NT2/D1 (cell line): ENCODE measurements around the gene CFAP54.

Experiments used
- DNase-seq: peaks from one replicate; pipeline ENCODE4 v3.0.0-alpha.2; 2011; ENCODE audit warnings: low read depth, low spot score
- H3K27me3 ChIP-seq: 2 replicates; pipeline ENCODE4 v1.6.0; 2011; ENCODE audit warnings: mild to moderate bottlenecking; ENCODE audit not compliant: insufficient read length, insufficient read depth
- H3K36me3 ChIP-seq: 2 replicates; pipeline ENCODE4 v1.6.1; 2011; ENCODE audit warnings: mild to moderate bottlenecking, low read length, mixed read lengths; ENCODE audit not compliant: insufficient read depth, insufficient read length
- H3K4me1 ChIP-seq: 2 replicates; pipeline ENCODE4 v1.5.1; 2011; ENCODE audit not compliant: insufficient read depth, insufficient read length
- H3K4me3 ChIP-seq: 2 replicates; pipeline ENCODE4 v1.5.1; 2011; ENCODE audit warnings: low read depth; ENCODE audit not compliant: insufficient read length
- H3K9ac ChIP-seq: 2 replicates; pipeline ENCODE4 v1.6.0; 2011; ENCODE audit warnings: low read depth; ENCODE audit not compliant: insufficient read length
- H3K9me3 ChIP-seq: 2 replicates; pipeline ENCODE4 v1.5.1; 2011; ENCODE audit warnings: mild to moderate bottlenecking, low read length; ENCODE audit not compliant: insufficient read depth
- SUZ12 ChIP-seq: IDR thresholded peaks from 2 replicates; pipeline ENCODE4 v1.6.1; 2011; ENCODE audit not compliant: insufficient read length, insufficient read depth; ENCODE audit errors: extremely low read depth
- YY1 ChIP-seq: IDR thresholded peaks from 2 replicates; pipeline ENCODE4 v1.6.1; 2011; ENCODE audit not compliant: insufficient read length, insufficient read depth
- ZNF274 ChIP-seq: IDR thresholded peaks from 2 replicates; pipeline ENCODE4 v1.6.1; 2011; ENCODE audit warnings: mild to moderate bottlenecking, low read depth, low read length

Gene CFAP54

DNA sequence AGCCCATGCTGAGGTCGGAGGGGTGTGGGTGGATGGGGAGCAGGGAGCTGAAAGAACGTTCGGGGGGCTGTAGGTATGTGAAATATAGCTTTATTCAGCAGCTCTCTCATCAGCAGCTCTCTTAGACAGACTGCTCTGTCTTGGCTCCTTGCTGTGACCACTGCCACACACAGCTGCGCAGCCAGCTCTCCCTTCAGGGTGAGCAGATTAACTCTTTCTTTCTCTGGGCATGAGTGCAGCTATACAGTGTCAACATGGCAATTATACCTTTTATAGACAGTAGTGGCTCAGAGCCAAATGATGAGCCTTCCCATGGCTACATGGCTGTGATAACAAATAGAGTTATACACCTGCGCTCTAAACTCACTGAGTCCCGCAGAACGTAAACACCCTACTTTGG, 280.0 kb downstream of the CFAP54 start:
- no peaks in the 10 kb centered on the region for H3K9me3 ChIP-seq
- no peak overlapping the region for H3K4me3 ChIP-seq
- no peaks in the 10 kb centered on the region for H3K27me3 ChIP-seq
- no peaks in the 10 kb centered on the region for H3K4me1 ChIP-seq
- H3K36me3 ChIP-seq: no peaks in the 10 kb centered on the region
- TF ChIP-seq ZNF274: no peak
- no peak for TF ChIP-seq YY1
- no peak for TF ChIP-seq SUZ12
- no peak for DNase-seq
- H3K9ac ChIP-seq: no peak overlapping the region

DNA sequence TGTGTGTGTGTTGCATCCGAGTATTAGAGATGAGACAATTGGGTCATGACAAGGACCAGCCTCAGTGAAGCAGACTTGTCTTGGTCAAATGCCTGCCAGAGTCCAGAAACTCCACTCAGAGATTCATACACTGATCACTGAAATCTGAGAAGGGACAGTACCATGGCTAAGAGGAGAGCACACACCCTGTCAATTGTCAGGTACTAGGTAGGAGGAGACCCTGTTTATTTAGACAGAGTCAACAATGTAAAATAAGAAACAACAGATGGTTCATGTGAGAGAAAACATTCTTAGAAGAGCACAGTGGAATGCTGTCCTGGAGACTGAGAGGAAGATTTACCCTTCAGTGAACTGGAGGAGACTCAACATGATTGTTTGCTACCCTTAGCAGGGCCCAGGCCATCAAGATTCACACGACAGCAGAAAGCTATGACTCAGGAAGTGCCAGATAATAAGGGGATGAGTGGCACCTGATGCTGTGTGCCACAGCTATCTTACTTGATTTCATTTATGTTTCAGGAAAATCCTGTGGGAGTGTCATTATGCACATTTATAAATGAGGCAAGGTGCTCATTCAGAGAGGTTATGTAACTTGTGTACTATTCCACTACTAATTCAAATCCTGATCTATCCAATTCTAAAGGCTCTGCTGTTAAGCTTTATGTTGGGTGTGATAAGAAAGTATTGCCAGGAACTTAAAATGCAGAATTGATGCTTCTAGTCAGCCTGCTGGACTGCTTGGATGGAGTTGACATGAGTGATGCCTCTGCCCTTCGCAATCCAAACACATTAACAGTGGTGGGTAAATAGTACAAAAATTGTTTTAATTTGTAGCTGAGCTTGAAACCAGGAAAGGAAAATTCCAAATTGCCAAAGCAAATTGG, 281.1 kb downstream of the CFAP54 start:
- Histone ChIP-seq H3K4me1 (no peaks in the 10 kb centered on the region), H3K4me3 (no peak overlapping the region), H3K36me3 (no peaks in the 10 kb centered on the region), H3K9ac (no peak overlapping the region), H3K9me3 (no peaks in the 10 kb centered on the region), H3K27me3 (no peaks in the 10 kb centered on the region)
- no peak for DNase-seq
- TF ChIP-seq ZNF274 (no peak), YY1 (no peak), SUZ12 (no peak)

DNA sequence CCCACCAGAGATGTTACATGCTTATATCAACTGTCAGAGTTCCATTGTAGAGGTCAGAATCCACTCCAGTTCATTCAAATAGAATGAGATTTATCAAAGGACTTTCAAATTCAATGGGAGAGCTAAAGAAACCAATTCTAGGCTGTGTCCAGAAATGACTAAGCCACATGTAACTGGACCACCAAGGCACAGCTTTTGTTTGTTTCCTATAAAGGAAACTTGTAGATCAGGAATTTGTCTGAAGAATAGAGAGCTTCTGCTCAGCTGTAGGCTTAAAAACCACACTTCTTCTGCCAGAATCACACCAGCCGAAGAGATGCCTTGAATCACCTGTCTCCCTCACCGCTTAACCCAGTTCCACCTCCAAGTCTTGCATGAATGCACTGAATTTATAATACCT, 283.7 kb downstream of the CFAP54 start:
- Histone ChIP-seq H3K4me1 (no peaks in the 10 kb centered on the region), H3K36me3 (no peaks in the 10 kb centered on the region), H3K9ac (no peak overlapping the region), H3K9me3 (no peaks in the 10 kb centered on the region), H3K4me3 (no peak overlapping the region), H3K27me3 (no peaks in the 10 kb centered on the region)
- DNase-seq: no peak
- no peak for TF ChIP-seq YY1
- no peak for TF ChIP-seq SUZ12
- no peak for TF ChIP-seq ZNF274

DNA sequence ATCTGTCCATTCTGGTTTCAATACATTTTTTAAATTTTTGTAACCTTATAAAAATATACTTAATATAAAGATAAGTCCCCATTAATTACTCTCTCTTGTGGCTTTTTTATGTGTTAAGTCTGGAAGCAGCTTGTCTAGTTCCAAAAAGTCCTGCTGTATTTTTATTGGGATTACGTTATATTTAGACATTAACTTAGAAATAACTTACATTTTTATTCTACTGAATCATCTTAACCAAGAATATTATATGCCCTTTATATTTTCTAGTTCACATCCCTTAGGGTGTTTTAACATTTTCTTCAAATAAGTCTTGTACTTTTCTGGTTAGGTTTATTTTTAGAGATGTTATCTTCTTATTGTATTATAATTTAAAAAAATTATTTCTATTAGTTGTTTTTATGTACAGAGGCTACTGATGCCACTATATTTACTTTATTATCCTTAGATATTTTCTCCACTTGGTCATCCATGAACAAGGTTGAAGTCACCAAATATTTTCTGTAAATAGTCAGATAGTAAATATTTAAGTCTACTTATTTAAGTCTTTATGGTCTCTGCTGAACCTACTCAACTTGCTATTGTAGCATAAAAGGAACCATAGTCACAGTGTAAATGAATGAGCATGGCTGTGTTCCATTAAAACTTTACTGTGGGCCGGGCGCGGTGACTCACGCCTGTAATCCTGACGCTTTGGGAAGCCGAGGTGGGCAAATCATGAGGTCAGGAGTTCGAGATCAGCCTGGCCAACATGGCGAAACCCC, 285.3 kb downstream of the CFAP54 start:
- no peaks in the 10 kb centered on the region for H3K9me3 ChIP-seq
- H3K27me3 ChIP-seq: no peaks in the 10 kb centered on the region
- no peak overlapping the region for H3K9ac ChIP-seq
- H3K4me3 ChIP-seq: no peak overlapping the region
- H3K36me3 ChIP-seq: no peaks in the 10 kb centered on the region
- DNase-seq: no peak
- TF ChIP-seq SUZ12 (no peak), ZNF274 (no peak), YY1 (no peak)
- H3K4me1 ChIP-seq: no peaks in the 10 kb centered on the region

DNA sequence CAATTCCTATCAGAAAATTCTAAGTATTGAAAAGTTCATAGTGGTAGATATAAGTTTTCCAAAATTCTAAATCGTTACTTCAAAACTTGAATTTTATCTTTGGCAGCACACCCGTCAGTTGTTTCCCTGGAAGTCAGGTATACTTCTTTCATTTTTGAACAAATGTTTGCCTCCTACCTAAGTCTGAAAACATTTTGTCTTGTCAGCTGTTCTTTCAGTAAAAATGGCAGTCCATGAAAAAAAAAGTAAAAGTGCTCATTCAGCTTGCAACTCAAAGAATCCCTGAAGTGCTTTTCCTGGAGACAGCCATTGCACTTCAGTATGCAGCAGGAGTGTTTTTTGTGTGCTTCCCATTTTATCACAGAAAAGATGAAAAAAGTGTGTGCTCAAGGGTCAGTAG, 287.5 kb downstream of the CFAP54 start:
- no peak for DNase-seq
- no peak for TF ChIP-seq YY1
- no peak for TF ChIP-seq SUZ12
- TF ChIP-seq ZNF274: no peak
- H3K4me3 ChIP-seq: no peak overlapping the region

DNA sequence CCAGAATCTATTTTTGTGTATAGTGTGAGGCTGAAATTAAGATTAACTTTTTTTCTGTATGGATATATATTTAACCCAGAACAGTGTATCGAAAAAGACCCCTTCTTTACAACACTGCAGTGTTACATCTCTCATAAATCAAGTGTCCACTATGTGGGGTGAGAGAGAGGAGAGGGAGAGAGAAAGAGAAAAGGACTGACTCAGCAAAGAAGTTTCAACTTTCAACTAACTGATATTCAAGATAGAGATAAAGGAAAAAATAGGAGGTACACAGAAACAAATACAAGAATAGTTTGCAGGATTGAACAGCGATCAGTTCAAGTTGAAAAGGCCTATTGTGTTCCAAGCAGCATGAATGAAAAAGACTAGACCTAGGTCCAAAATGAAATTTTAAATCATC, 291.0 kb downstream of the CFAP54 start:
- Histone ChIP-seq H3K36me3 (no peaks in the 10 kb centered on the region), H3K4me1 (no peaks in the 10 kb centered on the region), H3K4me3 (no peak overlapping the region), H3K9ac (no peak overlapping the region), H3K27me3 (no peaks in the 10 kb centered on the region), H3K9me3 (no peaks in the 10 kb centered on the region)
- TF ChIP-seq ZNF274 (no peak), YY1 (no peak), SUZ12 (no peak)
- no peak for DNase-seq

More for the DNA sequence above, 287.5 kb downstream of the CFAP54 start:
- Histone ChIP-seq H3K36me3 (no peaks in the 10 kb centered on the region), H3K9ac (no peak overlapping the region), H3K9me3 (no peaks in the 10 kb centered on the region), H3K27me3 (no peaks in the 10 kb centered on the region), H3K4me1 (no peaks in the 10 kb centered on the region)

DNA sequence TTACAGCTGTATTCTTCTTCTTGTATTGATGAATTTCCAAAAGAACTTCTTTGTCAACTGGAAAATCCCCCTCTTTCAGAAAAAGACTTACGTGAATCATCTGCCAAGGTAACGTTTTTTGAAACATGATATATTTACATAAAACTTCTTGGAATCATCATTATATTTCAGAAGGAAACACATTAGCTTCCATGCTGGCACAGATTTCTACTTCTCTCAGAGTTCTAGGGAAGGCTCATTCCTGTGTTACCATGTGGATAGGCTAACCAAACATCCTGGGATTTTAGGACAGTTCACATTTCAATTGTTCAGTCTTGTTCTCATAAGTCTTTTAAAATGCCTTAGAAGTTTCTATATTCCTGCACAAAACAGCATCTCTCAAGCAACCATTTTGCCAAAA, 297.4 kb downstream of the CFAP54 start:
- no peaks in the 10 kb centered on the region for H3K4me1 ChIP-seq
- H3K9ac ChIP-seq: no peak overlapping the region
- H3K9me3 ChIP-seq: 0 out of 2 replicates have a peak, but pooled peaks cover 4% of the 10 kb centered on the region
- TF ChIP-seq SUZ12 (no peak), ZNF274 (no peak), YY1 (no peak)
- H3K4me3 ChIP-seq: no peak overlapping the region
- DNase-seq: no peak
- H3K27me3 ChIP-seq: no peaks in the 10 kb centered on the region
- H3K36me3 ChIP-seq: no peaks in the 10 kb centered on the region
